Fibroblast of pulmonary artery (primary cell): Measurements from ENCODE around the gene PCDHGA7.
"Not testable (repeated sequence)": the region's sequence is repeated elsewhere in the genome, so short reads cannot be mapped to it uniquely, and the experiment has no call there.

ENCODE experiments used
- DNase-seq: peaks from one replicate; pipeline ENCODE4 v3.0.0-alpha.2; 2010; ENCODE audit warnings: low read depth
- H3K4me3 ChIP-seq: replicated peaks from 2 replicates; pipeline ENCODE4 v1.5.1; 2011; ENCODE audit warnings: low read depth, mild to moderate bottlenecking, control low read depth, low read length, moderate library complexity
- TF ChIP-seq, protein P1 (sequence below): IDR thresholded peaks from 2 replicates; pipeline ENCODE4 v1.5.1; 2011; ENCODE audit warnings: mild to moderate bottlenecking, control low read depth, low read length, inconsistent platforms; ENCODE audit errors: missing control alignments

The PCDHGA7 gene

DNA sequence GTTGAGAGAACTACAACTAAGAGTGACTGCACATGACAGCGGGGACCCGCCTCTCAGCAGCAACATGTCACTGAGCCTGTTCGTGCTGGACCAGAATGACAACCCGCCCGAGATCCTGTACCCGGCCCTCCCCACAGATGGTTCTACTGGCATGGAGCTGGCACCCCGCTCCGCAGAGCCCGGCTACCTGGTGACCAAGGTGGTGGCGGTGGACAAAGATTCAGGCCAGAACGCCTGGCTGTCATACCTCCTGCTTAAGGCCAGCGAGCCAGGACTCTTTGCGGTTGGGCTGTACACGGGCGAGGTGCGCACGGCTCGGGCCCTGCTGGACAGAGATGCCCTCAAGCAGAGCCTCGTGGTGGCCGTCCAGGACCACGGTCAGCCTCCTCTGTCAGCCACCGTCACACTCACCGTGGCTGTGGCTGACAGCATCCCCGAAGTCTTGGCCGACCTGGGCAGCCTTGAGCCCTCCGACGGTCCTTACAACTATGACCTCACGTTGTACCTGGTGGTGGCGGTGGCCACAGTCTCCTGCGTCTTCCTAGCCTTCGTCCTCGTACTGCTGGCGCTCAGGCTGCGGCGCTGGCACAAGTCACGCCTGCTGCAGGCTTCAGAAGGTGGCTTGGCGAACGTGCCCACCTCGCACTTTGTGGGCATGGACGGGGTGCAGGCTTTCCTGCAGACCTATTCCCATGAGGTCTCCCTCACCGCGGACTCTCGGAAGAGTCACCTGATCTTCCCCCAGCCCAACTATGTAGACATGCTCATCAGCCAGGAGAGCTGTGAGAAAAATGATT, 2.1 kb downstream of the PCDHGA7 start:
- no peak for DNase-seq
- TF ChIP-seq, protein P1, sequence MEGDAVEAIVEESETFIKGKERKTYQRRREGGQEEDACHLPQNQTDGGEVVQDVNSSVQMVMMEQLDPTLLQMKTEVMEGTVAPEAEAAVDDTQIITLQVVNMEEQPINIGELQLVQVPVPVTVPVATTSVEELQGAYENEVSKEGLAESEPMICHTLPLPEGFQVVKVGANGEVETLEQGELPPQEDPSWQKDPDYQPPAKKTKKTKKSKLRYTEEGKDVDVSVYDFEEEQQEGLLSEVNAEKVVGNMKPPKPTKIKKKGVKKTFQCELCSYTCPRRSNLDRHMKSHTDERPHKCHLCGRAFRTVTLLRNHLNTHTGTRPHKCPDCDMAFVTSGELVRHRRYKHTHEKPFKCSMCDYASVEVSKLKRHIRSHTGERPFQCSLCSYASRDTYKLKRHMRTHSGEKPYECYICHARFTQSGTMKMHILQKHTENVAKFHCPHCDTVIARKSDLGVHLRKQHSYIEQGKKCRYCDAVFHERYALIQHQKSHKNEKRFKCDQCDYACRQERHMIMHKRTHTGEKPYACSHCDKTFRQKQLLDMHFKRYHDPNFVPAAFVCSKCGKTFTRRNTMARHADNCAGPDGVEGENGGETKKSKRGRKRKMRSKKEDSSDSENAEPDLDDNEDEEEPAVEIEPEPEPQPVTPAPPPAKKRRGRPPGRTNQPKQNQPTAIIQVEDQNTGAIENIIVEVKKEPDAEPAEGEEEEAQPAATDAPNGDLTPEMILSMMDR: no peak
- no peak overlapping the region for H3K4me3 ChIP-seq

DNA sequence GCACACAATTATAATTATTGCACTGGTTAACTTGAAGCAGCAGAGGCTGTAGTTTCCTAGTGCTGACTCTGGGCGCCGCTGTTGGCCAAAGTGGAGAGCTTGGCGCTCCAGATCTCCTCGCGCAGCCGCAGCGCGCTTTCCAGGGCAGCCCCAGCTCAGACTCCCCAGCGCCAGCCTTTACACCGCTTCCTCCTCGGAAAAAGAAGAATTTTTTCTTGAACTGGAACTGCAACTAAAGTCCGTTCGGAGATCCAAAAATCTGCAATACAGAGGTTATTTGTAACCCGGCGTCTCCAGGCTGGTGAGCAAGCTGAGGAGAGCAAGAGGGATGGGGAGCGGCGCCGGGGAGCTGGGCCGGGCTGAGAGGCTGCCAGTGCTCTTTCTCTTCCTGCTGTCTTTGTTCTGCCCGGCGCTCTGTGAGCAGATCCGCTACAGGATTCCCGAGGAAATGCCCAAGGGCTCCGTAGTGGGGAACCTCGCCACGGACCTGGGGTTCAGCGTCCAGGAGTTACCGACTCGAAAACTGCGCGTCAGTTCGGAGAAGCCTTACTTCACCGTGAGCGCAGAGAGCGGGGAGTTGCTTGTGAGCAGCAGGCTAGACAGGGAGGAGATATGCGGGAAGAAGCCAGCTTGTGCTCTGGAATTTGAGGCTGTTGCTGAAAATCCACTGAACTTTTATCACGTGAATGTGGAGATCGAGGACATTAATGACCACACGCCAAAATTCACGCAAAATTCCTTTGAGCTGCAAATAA, 5.2 kb downstream of the PCDHGA7 start, which contains the start of gene PCDHGB4:
PCDHGB4 (plus strand) TSS at position 142 of the 755 bp plus-strand sequence; CDS start at position 329, 187 bp downstream.
- TF ChIP-seq, protein P1: peak; percentile 59
- peak; percentile 74 for DNase-seq
- peak within 1 kb of the TSS; percentile 57 for H3K4me3 ChIP-seq

DNA sequence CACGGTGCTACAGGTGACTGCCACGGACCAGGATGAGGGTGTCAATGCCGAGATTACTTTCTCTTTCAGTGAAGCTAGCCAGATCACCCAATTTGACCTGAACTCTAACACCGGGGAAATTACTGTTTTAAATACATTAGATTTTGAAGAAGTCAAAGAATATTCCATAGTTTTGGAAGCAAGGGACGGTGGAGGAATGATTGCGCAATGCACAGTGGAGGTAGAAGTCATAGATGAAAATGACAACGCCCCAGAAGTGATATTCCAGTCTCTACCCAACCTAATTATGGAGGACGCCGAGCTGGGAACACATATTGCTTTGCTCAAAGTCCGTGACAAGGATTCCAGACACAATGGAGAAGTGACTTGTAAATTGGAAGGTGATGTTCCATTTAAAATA, 6.1 kb downstream of the PCDHGA7 start:
- TF ChIP-seq, protein P1: no peak

DNA sequence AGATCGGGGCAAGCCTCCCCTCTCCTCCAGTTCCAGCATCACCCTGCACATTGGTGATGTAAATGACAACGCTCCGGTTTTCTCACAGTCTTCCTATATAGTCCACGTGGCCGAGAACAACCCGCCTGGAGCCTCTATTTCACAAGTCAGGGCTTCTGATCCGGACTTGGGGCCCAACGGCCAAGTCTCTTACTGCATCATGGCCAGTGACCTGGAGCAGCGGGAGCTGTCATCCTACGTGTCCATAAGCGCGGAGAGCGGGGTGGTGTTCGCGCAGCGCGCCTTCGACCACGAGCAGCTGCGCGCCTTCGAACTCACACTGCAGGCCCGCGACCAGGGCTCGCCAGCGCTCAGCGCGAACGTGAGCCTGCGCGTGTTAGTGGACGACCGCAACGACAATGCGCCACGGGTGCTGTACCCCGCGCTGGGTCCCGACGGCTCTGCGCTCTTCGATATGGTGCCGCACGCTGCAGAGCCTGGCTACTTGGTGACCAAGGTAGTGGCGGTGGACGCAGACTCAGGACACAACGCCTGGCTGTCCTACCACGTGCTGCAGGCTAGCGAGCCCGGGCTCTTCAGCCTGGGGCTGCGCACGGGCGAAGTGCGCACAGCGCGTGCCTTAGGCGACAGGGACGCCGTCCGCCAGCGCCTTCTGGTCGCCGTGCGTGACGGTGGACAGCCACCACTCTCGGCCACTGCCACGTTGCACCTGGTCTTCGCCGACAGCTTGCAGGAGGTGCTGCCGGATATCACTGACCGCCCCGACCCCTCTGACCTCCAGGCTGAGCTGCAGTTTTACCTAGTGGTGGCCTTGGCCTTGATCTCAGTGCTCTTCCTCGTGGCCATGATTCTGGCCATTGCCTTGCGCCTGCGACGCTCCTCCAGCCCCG, 6.9 kb downstream of the PCDHGA7 start:
- no peak overlapping the region for H3K4me3 ChIP-seq
- TF ChIP-seq, protein P1: no peak
- no peak for DNase-seq

More for the DNA sequence above, 6.1 kb downstream of the PCDHGA7 start:
- H3K4me3 ChIP-seq: no peak overlapping the region
- no peak for DNase-seq

DNA sequence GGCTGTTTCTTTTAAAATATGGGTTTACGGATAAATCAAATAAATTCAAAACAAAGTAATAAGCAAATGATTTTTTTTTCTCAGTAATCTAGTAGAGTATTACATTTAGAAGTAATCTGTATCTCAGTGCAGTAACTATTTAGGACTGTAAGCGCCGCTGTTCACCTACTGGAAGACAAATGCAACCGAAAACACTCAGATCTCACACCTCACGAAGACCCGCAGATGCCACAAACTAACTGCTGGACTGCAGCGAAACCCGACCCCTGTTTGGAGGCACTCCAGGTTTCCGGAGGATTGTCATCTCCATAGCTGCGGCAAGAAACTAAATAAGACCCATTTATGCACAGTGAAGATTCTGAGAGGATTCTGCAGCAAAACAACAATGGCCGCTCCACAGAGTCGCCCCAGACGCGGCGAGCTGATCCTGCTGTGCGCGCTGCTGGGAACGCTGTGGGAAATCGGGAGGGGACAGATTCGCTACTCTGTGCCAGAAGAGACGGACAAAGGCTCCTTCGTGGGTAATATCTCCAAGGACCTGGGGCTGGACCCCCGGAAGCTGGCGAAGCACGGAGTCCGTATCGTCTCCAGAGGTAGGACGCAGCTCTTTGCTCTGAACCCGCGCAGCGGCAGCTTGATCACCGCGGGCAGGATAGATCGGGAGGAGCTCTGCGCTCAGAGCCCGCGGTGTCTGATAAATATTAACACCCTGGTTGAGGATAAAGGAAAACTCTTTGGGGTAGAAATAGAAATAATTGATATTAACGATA, 10.1 kb downstream of the PCDHGA7 start, which contains the start of gene PCDHGA8:
PCDHGA8 (plus strand) TSS at position 205 of the 770 bp plus-strand sequence; CDS start at position 386, 181 bp downstream.
- H3K4me3 ChIP-seq: no peak within 1 kb of the TSS
- TF ChIP-seq, protein P1: peak; percentile 17
- peak; percentile 33 for DNase-seq

DNA sequence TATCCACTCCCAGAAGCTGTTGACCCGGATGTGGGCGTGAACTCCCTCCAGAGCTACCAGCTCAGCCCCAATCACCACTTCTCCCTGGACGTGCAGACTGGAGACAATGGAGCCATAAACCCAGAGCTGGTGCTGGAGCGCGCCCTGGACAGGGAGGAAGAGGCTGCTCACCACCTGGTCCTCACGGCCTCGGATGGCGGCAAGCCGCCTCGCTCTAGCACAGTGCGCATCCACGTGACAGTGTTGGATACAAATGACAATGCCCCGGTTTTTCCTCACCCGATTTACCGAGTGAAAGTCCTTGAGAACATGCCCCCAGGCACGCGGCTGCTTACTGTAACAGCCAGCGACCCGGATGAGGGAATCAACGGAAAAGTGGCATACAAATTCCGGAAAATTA, 10.7 kb downstream of the PCDHGA7 start:
- TF ChIP-seq, protein P1: no peak
- H3K4me3 ChIP-seq: no peak overlapping the region
- DNase-seq: no peak

DNA sequence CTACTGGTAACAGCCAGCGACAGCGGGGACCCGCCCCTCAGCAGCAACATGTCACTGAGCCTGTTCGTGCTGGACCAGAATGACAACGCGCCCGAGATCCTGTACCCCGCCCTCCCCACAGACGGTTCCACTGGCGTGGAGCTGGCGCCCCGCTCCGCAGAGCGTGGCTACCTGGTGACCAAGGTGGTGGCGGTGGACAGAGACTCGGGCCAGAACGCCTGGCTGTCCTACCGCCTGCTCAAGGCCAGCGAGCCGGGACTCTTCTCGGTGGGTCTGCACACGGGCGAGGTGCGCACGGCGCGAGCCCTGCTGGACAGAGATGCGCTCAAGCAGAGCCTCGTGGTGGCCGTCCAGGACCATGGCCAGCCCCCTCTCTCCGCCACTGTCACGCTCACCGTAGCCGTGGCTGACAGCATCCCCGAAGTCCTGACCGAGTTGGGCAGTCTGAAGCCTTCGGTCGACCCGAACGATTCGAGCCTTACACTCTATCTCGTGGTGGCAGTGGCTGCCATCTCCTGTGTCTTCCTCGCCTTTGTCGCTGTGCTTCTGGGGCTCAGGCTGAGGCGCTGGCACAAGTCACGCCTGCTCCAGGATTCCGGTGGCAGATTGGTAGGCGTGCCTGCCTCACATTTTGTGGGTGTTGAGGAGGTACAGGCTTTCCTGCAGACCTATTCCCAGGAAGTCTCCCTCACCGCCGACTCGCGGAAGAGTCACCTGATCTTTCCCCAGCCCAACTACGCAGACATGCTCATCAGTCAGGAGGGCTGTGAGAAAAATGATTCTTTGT, 12.1 kb downstream of the PCDHGA7 start:
- H3K4me3 ChIP-seq, DNase-seq: not testable (repeated sequence)
